Ishikawa (cell line): Measurements from ENCODE around the gene AP3B1.

Source experiments
- CEBPB ChIP-seq: IDR thresholded peaks from 2 replicates; pipeline ENCODE4 v1.6.1; 2012
- CREB1 ChIP-seq: IDR thresholded peaks from 2 replicates; pipeline ENCODE4 v1.6.1; 2012; ENCODE audit warnings: low read depth
- EGR1 ChIP-seq: IDR thresholded peaks from 2 replicates; pipeline ENCODE4 v1.6.1; 2012
- EP300 ChIP-seq: IDR thresholded peaks from 2 replicates; pipeline ENCODE4 v1.6.1; 2012; ENCODE audit warnings: borderline replicate concordance
- FOXM1 ChIP-seq: IDR thresholded peaks from 2 replicates; pipeline ENCODE4 v1.6.1; 2012; ENCODE audit warnings: low read depth, borderline replicate concordance
- MAX ChIP-seq: IDR thresholded peaks from 2 replicates; pipeline ENCODE4 v1.6.1; 2012
- NFIC ChIP-seq: IDR thresholded peaks from 2 replicates; pipeline ENCODE4 v1.6.1; 2012
- RAD21 ChIP-seq: IDR thresholded peaks from 2 replicates; pipeline ENCODE4 v1.6.1; 2012; ENCODE audit warnings: low read depth
- REST ChIP-seq: IDR thresholded peaks from 2 replicates; pipeline ENCODE4 v1.6.1; 2012; ENCODE audit warnings: low read depth, mild to moderate bottlenecking
- TAF1 ChIP-seq: IDR thresholded peaks from 2 replicates; pipeline ENCODE4 v1.6.1; 2012; ENCODE audit warnings: low read depth, mild to moderate bottlenecking
- TCF12 ChIP-seq: IDR thresholded peaks from 2 replicates; pipeline ENCODE4 v1.6.1; 2012; ENCODE audit warnings: low read depth
- TEAD4 ChIP-seq: IDR thresholded peaks from 2 replicates; pipeline ENCODE4 v1.6.1; 2012
- USF1 ChIP-seq: IDR thresholded peaks from 2 replicates; pipeline ENCODE4 v1.6.1; 2012
- YY1 ChIP-seq: IDR thresholded peaks from 2 replicates; pipeline ENCODE4 v1.6.1; 2012; ENCODE audit warnings: low read depth
- ZBTB7A ChIP-seq: IDR thresholded peaks from 2 replicates; pipeline ENCODE4 v1.6.1; 2012; ENCODE audit warnings: low read depth

Gene AP3B1

GRCh38 chr5:78235289-78235688 lies 59.2 kb downstream of the AP3B1 start:
- TF ChIP-seq TEAD4 = no peak
- TF ChIP-seq CEBPB = peak; percentile 29; the same call in 1 of the 2 replicates

GRCh38 chr5:78234804-78235203 lies 59.7 kb downstream of the AP3B1 start:
- no peak for TF ChIP-seq CEBPB
- TF ChIP-seq ZBTB7A = no peak
- no peak for TF ChIP-seq EP300
- no peak for TF ChIP-seq TEAD4
- no peak for TF ChIP-seq TCF12
- no peak for TF ChIP-seq MAX
- no peak for TF ChIP-seq FOXM1
- no peak for TF ChIP-seq EGR1
- no peak for TF ChIP-seq RAD21
- TF ChIP-seq YY1 = no peak
- TF ChIP-seq USF1 = no peak
- no peak for TF ChIP-seq TAF1
- TF ChIP-seq NFIC = no peak
- TF ChIP-seq CREB1 = no peak
- TF ChIP-seq REST = no peak

- TF ChIP-seq FOXM1 (no peak), MAX (no peak), YY1 (no peak), EGR1 (no peak), EP300 (no peak), ZBTB7A (no peak), TAF1 (no peak), RAD21 (no peak), USF1 (no peak), CEBPB (no peak), TEAD4 (no peak), CREB1 (no peak), REST (no peak), TCF12 (no peak), NFIC (no peak)
Observed at GRCh38 chr5:78232163-78232562, 62.3 kb downstream of the AP3B1 start.

- TF ChIP-seq FOXM1 = no peak
- TF ChIP-seq CEBPB = no peak
- no peak for TF ChIP-seq ZBTB7A
- no peak for TF ChIP-seq MAX
- no peak for TF ChIP-seq YY1
- no peak for TF ChIP-seq RAD21
- TF ChIP-seq EGR1 = no peak
- no peak for TF ChIP-seq TAF1
- TF ChIP-seq EP300 = no peak
- no peak for TF ChIP-seq CREB1
- TF ChIP-seq TCF12 = no peak
- no peak for TF ChIP-seq USF1
- TF ChIP-seq NFIC = no peak
- no peak for TF ChIP-seq REST
- no peak for TF ChIP-seq TEAD4
Observed at GRCh38 chr5:78224358-78224757, 70.1 kb downstream of the AP3B1 start.
